WTC11 (cell line): ENCODE data around the gene TMEM98. TPM values are rescaled to one million over a fixed set of nuclear protein-coding genes. Genes with fewer than 3 reads are reported as not detected.

Experiments
- ATAC-seq: fragments of 200-7000 bp; cut with Tn5 transposase; 2 replicates; pipeline ENCODE4 v1.10.0; 2021; ENCODE audit warnings: mild to moderate bottlenecking, moderate library complexity
- CTCF ChIA-PET: fragments of 300-600 bp; sonication (Branson Sonifier 250); formaldehyde crosslinking; loops from one replicate; lab custom pipeline; 2021; ENCODE audit warnings: antibody characterized with exemption; lab: Charles Lee
- POLR2A ChIA-PET: fragments of 350-600 bp; sonication (Branson Sonifier 250); formaldehyde crosslinking; loops from one replicate; lab custom pipeline; 2021; ENCODE audit warnings: antibody characterized with exemption; lab: Charles Lee
- DNase-seq: peaks from one replicate; pipeline ENCODE4 v3.0.0; 2021; ENCODE audit warnings: low spot score
- H3K27ac Mint-ChIP-seq: 2 replicates; pipeline ENCODE4 v1.8.0; 2021; ENCODE audit warnings: mixed read lengths
- H3K27me3 Mint-ChIP-seq: 2 replicates; pipeline ENCODE4 v1.8.0; 2021; ENCODE audit warnings: low read depth, mild to moderate bottlenecking, moderate library complexity, mixed read lengths
- H3K36me3 Mint-ChIP-seq: 2 replicates; pipeline ENCODE4 v1.8.0; 2021; ENCODE audit warnings: mixed read lengths
- H3K4me1 Mint-ChIP-seq: 2 replicates; pipeline ENCODE4 v1.8.0; 2022; ENCODE audit warnings: mixed read lengths
- H3K4me3 Mint-ChIP-seq: 2 replicates; pipeline ENCODE4 v1.8.0; 2021; ENCODE audit warnings: mild to moderate bottlenecking, moderate library complexity, mixed read lengths
- H3K9me3 Mint-ChIP-seq: 2 replicates; pipeline ENCODE4 v1.8.0; 2021; ENCODE audit warnings: mixed read lengths
- CREB1 ChIP-seq: sonication (generic); formaldehyde crosslinking; IDR thresholded peaks from 2 replicates; pipeline ENCODE4 v1.8.0; 2023; ENCODE audit warnings: mild to moderate bottlenecking, missing genetic modification reagents
- ETV6 ChIP-seq: sonication (generic); formaldehyde crosslinking; IDR thresholded peaks from 2 replicates; pipeline ENCODE4 v1.8.1; 2022; ENCODE audit warnings: mild to moderate bottlenecking, missing genetic modification reagents
- FOXP1 ChIP-seq: sonication (generic); formaldehyde crosslinking; IDR thresholded peaks from 2 replicates; pipeline ENCODE4 v1.8.0; 2022; ENCODE audit warnings: missing genetic modification reagents, mild to moderate bottlenecking, moderate library complexity, borderline replicate concordance
- NFE2L1 ChIP-seq: sonication (generic); formaldehyde crosslinking; IDR thresholded peaks from 2 replicates; pipeline ENCODE4 v1.8.1; 2023; ENCODE audit warnings: missing genetic modification reagents
- NFYB ChIP-seq: sonication (generic); formaldehyde crosslinking; conservative IDR thresholded peaks from 2 replicates; pipeline ENCODE4 v1.8.0; 2022; ENCODE audit warnings: low read depth, missing genetic modification reagents
- NR2C2 ChIP-seq: sonication (generic); formaldehyde crosslinking; IDR thresholded peaks from 2 replicates; pipeline ENCODE4 v1.8.0; 2022; ENCODE audit warnings: mild to moderate bottlenecking, missing genetic modification reagents
- PRRX2 ChIP-seq: fragments of 250-450 bp; sonication (Bioruptor Pico); IDR thresholded peaks from 2 replicates; pipeline ENCODE4 v1.8.0; 2021; ENCODE audit warnings: mild to moderate bottlenecking
- SMAD3 ChIP-seq: sonication (generic); formaldehyde crosslinking; IDR thresholded peaks from 2 replicates; pipeline ENCODE4 v1.8.0; 2022; ENCODE audit warnings: missing genetic modification reagents, mild to moderate bottlenecking, borderline replicate concordance
- SMAD4 ChIP-seq: sonication (generic); formaldehyde crosslinking; IDR thresholded peaks from 2 replicates; pipeline ENCODE4 v1.8.0; 2022; ENCODE audit warnings: mild to moderate bottlenecking, missing genetic modification reagents
- SOX15 ChIP-seq: fragments of 250-450 bp; sonication (Bioruptor Pico); IDR thresholded peaks from 2 replicates; pipeline ENCODE4 v1.9.0; 2021; ENCODE audit warnings: mild to moderate bottlenecking
- TP53 ChIP-seq: sonication (generic); formaldehyde crosslinking; IDR thresholded peaks from 2 replicates; pipeline ENCODE4 v1.8.1; 2023; ENCODE audit warnings: mild to moderate bottlenecking, missing genetic modification reagents
- ZNF138 ChIP-seq: sonication (generic); formaldehyde crosslinking; conservative IDR thresholded peaks from 2 replicates; pipeline ENCODE4 v1.8.1; 2022; ENCODE audit warnings: mild to moderate bottlenecking, moderate library complexity, missing genetic modification reagents
- ZNF219 ChIP-seq: sonication (generic); formaldehyde crosslinking; IDR thresholded peaks from 2 replicates; pipeline ENCODE4 v1.8.0; 2023; ENCODE audit warnings: missing genetic modification reagents, mild to moderate bottlenecking, borderline replicate concordance
- ZNF263 ChIP-seq: sonication (generic); formaldehyde crosslinking; IDR thresholded peaks from 2 replicates; pipeline ENCODE4 v1.8.1; 2022; ENCODE audit warnings: low read depth, mild to moderate bottlenecking, moderate library complexity, missing genetic modification reagents
- ZNF317 ChIP-seq: sonication (generic); formaldehyde crosslinking; IDR thresholded peaks from 2 replicates; pipeline ENCODE4 v1.8.1; 2023; ENCODE audit warnings: low read depth, mild to moderate bottlenecking, moderate library complexity, missing genetic modification reagents, borderline replicate concordance
- ZNF423 ChIP-seq: fragments of 250-450 bp; sonication (Bioruptor Pico); IDR thresholded peaks from 2 replicates; pipeline ENCODE4 v2.1.2; 2022; ENCODE audit warnings: mild to moderate bottlenecking, moderate library complexity
- ZNF671 ChIP-seq: fragments of 250-450 bp; sonication (Bioruptor Pico); IDR thresholded peaks from 2 replicates; pipeline ENCODE4 v1.8.0; 2021; ENCODE audit warnings: mild to moderate bottlenecking
- total RNA-seq: library from RNA; stranded (reverse); gene quantifications from 3 replicates; pipeline ENCODE4 v1.2.3, GENCODE V29; 2021
- TF ChIP-seq, protein P1 (sequence below): sonication (generic); formaldehyde crosslinking; IDR thresholded peaks from 2 replicates; pipeline ENCODE4 v1.8.1; 2023; ENCODE audit warnings: mild to moderate bottlenecking, missing genetic modification reagents
- TF ChIP-seq, protein P2 (sequence below): sonication (generic); formaldehyde crosslinking; conservative IDR thresholded peaks from 2 replicates; pipeline ENCODE4 v1.8.1; 2023; ENCODE audit warnings: mild to moderate bottlenecking, low read depth, missing genetic modification reagents, moderate library complexity
- TF ChIP-seq, protein P3 (sequence below): sonication (generic); formaldehyde crosslinking; IDR thresholded peaks from 2 replicates; pipeline ENCODE4 v1.8.1; 2022; ENCODE audit warnings: low read depth, mild to moderate bottlenecking, moderate library complexity, missing genetic modification reagents, borderline replicate concordance
- TF ChIP-seq, protein P4 (sequence below): fragments of 250-450 bp; sonication (Bioruptor Pico); IDR thresholded peaks from 2 replicates; pipeline ENCODE4 v1.9.0; 2021; ENCODE audit warnings: mild to moderate bottlenecking, borderline replicate concordance
- TF ChIP-seq, protein P5 (sequence below): sonication (generic); formaldehyde crosslinking; IDR thresholded peaks from 2 replicates; pipeline ENCODE4 v1.8.0; 2022; ENCODE audit warnings: missing genetic modification reagents
- TF ChIP-seq, protein P6 (sequence below): sonication (generic); formaldehyde crosslinking; IDR thresholded peaks from 2 replicates; pipeline ENCODE4 v1.8.1; 2023; ENCODE audit warnings: mild to moderate bottlenecking, missing genetic modification reagents, moderate library complexity

Gene TMEM98
- total RNA-seq, 1 experiment from 2014 or later, result 70.3 TPM

DNA sequence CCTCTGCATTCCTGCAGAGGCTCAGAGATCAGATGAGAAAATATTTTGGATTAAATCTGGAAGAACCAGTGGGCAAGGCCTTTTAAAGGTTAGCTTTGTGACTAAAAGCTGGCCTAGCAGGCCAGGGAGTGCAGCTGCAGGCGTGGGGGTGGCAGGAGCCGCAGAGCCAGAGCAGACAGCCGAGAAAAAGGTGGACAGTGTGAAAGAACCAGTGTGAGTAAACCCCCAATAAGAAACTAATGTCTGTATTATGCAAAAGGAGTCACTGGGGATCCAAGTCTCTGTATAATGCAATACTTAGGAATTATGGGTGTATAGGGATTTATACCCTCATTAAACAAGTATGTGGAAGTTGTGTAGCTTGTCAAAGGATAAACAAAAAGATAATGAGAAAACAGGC lies 42.3 kb downstream of the TMEM98 start:
- no peak for ATAC-seq
- H3K36me3 Mint-ChIP-seq, result no peaks in the 10 kb centered on the region
- peaks cover 24% of the 10 kb centered on the region for H3K27me3 Mint-ChIP-seq
- TF ChIP-seq, protein P1, sequence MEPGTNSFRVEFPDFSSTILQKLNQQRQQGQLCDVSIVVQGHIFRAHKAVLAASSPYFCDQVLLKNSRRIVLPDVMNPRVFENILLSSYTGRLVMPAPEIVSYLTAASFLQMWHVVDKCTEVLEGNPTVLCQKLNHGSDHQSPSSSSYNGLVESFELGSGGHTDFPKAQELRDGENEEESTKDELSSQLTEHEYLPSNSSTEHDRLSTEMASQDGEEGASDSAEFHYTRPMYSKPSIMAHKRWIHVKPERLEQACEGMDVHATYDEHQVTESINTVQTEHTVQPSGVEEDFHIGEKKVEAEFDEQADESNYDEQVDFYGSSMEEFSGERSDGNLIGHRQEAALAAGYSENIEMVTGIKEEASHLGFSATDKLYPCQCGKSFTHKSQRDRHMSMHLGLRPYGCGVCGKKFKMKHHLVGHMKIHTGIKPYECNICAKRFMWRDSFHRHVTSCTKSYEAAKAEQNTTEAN (CRISPR knock-in tag), result no peak
- TF ChIP-seq TP53 (CRISPR knock-in tag), result no peak
- no peak for TF ChIP-seq ZNF263 (CRISPR knock-in tag)
- no peak for TF ChIP-seq CREB1 (CRISPR knock-in tag)
- TF ChIP-seq PRRX2 (CRISPR knock-in tag), result no peak
- TF ChIP-seq NFE2L1 (CRISPR knock-in tag), result no peak
- TF ChIP-seq SMAD3 (CRISPR knock-in tag), result no peak
- TF ChIP-seq SMAD4 (CRISPR knock-in tag), result no peak
- no peak for TF ChIP-seq NR2C2 (CRISPR knock-in tag)
- TF ChIP-seq FOXP1 (CRISPR knock-in tag), result no peak
- TF ChIP-seq, protein P2, sequence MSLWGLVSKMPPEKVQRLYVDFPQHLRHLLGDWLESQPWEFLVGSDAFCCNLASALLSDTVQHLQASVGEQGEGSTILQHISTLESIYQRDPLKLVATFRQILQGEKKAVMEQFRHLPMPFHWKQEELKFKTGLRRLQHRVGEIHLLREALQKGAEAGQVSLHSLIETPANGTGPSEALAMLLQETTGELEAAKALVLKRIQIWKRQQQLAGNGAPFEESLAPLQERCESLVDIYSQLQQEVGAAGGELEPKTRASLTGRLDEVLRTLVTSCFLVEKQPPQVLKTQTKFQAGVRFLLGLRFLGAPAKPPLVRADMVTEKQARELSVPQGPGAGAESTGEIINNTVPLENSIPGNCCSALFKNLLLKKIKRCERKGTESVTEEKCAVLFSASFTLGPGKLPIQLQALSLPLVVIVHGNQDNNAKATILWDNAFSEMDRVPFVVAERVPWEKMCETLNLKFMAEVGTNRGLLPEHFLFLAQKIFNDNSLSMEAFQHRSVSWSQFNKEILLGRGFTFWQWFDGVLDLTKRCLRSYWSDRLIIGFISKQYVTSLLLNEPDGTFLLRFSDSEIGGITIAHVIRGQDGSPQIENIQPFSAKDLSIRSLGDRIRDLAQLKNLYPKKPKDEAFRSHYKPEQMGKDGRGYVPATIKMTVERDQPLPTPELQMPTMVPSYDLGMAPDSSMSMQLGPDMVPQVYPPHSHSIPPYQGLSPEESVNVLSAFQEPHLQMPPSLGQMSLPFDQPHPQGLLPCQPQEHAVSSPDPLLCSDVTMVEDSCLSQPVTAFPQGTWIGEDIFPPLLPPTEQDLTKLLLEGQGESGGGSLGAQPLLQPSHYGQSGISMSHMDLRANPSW (CRISPR knock-in tag), result no peak
- TF ChIP-seq ZNF219 (CRISPR knock-in tag), result no peak
- no peak for TF ChIP-seq NFYB (CRISPR knock-in tag)
- CTCF ChIA-PET, result interaction anchor here (1.3 kb wide), 1 partner anchor 28 kb away, joined by 4 read pairs; no protein-coding TSS in a partner anchor
- no peak overlapping the region for H3K4me3 Mint-ChIP-seq
- H3K9me3 Mint-ChIP-seq, result peaks cover 13% of the 10 kb centered on the region
- POLR2A ChIA-PET, result no interaction called here
- no peak for DNase-seq
- H3K27ac Mint-ChIP-seq, result no peak overlapping the region
- H3K4me1 Mint-ChIP-seq, result no peaks in the 10 kb centered on the region

DNA sequence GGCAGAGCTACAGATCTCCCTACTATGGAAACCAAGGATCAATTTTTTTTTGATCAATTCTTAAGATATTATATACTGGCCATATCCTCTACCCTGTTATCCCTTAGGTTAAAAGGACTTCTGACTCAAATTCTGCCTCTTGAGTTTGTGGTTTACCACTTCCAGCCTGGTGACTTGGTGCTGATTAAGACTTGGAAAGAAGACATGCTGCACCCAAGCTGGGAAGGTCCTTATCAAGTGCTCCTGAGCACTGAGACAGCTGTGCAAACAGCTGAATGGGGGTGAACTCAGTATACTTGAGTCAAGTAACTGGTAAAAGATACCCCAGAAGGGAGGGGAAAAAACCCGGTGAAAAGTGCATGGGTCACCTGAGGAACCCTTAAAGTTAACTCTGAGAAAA lies 43.2 kb downstream of the TMEM98 start:
- no peak for ATAC-seq
- no peak for TF ChIP-seq ETV6 (CRISPR knock-in tag)
- TF ChIP-seq ZNF671, result no peak
- TF ChIP-seq ZNF138 (CRISPR knock-in tag), result no peak
- TF ChIP-seq ZNF423 (CRISPR knock-in tag), result no peak
- TF ChIP-seq, protein P3, sequence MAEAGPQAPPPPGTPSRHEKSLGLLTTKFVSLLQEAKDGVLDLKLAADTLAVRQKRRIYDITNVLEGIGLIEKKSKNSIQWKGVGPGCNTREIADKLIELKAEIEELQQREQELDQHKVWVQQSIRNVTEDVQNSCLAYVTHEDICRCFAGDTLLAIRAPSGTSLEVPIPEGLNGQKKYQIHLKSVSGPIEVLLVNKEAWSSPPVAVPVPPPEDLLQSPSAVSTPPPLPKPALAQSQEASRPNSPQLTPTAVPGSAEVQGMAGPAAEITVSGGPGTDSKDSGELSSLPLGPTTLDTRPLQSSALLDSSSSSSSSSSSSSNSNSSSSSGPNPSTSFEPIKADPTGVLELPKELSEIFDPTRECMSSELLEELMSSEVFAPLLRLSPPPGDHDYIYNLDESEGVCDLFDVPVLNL (CRISPR knock-in tag), result no peak
- TF ChIP-seq NR2C2 (CRISPR knock-in tag), result no peak
- no peak for TF ChIP-seq ZNF317 (CRISPR knock-in tag)
- TF ChIP-seq SOX15, result no peak
- TF ChIP-seq, protein P4, sequence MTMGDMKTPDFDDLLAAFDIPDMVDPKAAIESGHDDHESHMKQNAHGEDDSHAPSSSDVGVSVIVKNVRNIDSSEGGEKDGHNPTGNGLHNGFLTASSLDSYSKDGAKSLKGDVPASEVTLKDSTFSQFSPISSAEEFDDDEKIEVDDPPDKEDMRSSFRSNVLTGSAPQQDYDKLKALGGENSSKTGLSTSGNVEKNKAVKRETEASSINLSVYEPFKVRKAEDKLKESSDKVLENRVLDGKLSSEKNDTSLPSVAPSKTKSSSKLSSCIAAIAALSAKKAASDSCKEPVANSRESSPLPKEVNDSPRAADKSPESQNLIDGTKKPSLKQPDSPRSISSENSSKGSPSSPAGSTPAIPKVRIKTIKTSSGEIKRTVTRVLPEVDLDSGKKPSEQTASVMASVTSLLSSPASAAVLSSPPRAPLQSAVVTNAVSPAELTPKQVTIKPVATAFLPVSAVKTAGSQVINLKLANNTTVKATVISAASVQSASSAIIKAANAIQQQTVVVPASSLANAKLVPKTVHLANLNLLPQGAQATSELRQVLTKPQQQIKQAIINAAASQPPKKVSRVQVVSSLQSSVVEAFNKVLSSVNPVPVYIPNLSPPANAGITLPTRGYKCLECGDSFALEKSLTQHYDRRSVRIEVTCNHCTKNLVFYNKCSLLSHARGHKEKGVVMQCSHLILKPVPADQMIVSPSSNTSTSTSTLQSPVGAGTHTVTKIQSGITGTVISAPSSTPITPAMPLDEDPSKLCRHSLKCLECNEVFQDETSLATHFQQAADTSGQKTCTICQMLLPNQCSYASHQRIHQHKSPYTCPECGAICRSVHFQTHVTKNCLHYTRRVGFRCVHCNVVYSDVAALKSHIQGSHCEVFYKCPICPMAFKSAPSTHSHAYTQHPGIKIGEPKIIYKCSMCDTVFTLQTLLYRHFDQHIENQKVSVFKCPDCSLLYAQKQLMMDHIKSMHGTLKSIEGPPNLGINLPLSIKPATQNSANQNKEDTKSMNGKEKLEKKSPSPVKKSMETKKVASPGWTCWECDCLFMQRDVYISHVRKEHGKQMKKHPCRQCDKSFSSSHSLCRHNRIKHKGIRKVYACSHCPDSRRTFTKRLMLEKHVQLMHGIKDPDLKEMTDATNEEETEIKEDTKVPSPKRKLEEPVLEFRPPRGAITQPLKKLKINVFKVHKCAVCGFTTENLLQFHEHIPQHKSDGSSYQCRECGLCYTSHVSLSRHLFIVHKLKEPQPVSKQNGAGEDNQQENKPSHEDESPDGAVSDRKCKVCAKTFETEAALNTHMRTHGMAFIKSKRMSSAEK (CRISPR knock-in tag), result no peak
- TF ChIP-seq, protein P5, sequence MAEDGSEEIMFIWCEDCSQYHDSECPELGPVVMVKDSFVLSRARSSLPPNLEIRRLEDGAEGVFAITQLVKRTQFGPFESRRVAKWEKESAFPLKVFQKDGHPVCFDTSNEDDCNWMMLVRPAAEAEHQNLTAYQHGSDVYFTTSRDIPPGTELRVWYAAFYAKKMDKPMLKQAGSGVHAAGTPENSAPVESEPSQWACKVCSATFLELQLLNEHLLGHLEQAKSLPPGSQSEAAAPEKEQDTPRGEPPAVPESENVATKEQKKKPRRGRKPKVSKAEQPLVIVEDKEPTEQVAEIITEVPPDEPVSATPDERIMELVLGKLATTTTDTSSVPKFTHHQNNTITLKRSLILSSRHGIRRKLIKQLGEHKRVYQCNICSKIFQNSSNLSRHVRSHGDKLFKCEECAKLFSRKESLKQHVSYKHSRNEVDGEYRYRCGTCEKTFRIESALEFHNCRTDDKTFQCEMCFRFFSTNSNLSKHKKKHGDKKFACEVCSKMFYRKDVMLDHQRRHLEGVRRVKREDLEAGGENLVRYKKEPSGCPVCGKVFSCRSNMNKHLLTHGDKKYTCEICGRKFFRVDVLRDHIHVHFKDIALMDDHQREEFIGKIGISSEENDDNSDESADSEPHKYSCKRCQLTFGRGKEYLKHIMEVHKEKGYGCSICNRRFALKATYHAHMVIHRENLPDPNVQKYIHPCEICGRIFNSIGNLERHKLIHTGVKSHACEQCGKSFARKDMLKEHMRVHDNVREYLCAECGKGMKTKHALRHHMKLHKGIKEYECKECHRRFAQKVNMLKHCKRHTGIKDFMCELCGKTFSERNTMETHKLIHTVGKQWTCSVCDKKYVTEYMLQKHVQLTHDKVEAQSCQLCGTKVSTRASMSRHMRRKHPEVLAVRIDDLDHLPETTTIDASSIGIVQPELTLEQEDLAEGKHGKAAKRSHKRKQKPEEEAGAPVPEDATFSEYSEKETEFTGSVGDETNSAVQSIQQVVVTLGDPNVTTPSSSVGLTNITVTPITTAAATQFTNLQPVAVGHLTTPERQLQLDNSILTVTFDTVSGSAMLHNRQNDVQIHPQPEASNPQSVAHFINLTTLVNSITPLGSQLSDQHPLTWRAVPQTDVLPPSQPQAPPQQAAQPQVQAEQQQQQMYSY, result no peak
- TF ChIP-seq, protein P6, sequence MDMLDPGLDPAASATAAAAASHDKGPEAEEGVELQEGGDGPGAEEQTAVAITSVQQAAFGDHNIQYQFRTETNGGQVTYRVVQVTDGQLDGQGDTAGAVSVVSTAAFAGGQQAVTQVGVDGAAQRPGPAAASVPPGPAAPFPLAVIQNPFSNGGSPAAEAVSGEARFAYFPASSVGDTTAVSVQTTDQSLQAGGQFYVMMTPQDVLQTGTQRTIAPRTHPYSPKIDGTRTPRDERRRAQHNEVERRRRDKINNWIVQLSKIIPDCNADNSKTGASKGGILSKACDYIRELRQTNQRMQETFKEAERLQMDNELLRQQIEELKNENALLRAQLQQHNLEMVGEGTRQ, result no peak

More for the DNA sequence above, 43.2 kb downstream of the TMEM98 start:
- CTCF ChIA-PET, result interaction anchor here (1.3 to 1.5 kb wide), 2 partner anchors 27 kb away, joined by 4 read pairs; no protein-coding TSS in a partner anchor
- no peak overlapping the region for H3K4me3 Mint-ChIP-seq
- H3K9me3 Mint-ChIP-seq, result peaks cover 13% of the 10 kb centered on the region
- DNase-seq, result no peak
- no peaks in the 10 kb centered on the region for H3K4me1 Mint-ChIP-seq
- POLR2A ChIA-PET, result no interaction called here
- H3K27me3 Mint-ChIP-seq, result peaks cover 16% of the 10 kb centered on the region
- no peaks in the 10 kb centered on the region for H3K36me3 Mint-ChIP-seq
- no peak overlapping the region for H3K27ac Mint-ChIP-seq
